ENCODE data around the gene COMT. TPM values are rescaled to one million over a fixed set of nuclear protein-coding genes. Genes with fewer than 3 reads are reported as not detected.

The COMT gene
- total and polyA plus RNA-seq, 9 donors = 23.1 to 200 (median 161) TPM

GRCh38 chr22:19962909-19963806 lies 21.6 kb downstream of the COMT start:
- no peaks in the 10 kb centered on the region for H3K36me3 ChIP-seq
- H3K4me1 ChIP-seq (ENCODE audit: insufficient read depth) = peaks cover 7% of the 10 kb centered on the region
- 78 to 82% (median 80%) methylated on average over 30 of the region's 30 CpGs for WGBS, 3 donors
- no peak for DNase-seq
- no peaks in the 10 kb centered on the region for H3K9me3 ChIP-seq
- H3K4me3 ChIP-seq = no peak overlapping the region
- no peak for TF ChIP-seq POLR2A (IDR thresholded peaks at IDR 0.05)
- no peak for TF ChIP-seq CTCF (IDR thresholded peaks at IDR 0.05)
- TF ChIP-seq EP300 (IDR thresholded peaks at IDR 0.05) = no peak
- intact Hi-C loops (cut with DNase I) = loop anchor here in 1 of 4 donors (10.0 kb wide), 1 partner anchor 152 kb away; the partner anchor contains the start of genes RANBP1 and TRMT2A
- no peak overlapping the region for H3K27ac ChIP-seq
- no peaks in the 10 kb centered on the region for H3K27me3 ChIP-seq

DNA sequence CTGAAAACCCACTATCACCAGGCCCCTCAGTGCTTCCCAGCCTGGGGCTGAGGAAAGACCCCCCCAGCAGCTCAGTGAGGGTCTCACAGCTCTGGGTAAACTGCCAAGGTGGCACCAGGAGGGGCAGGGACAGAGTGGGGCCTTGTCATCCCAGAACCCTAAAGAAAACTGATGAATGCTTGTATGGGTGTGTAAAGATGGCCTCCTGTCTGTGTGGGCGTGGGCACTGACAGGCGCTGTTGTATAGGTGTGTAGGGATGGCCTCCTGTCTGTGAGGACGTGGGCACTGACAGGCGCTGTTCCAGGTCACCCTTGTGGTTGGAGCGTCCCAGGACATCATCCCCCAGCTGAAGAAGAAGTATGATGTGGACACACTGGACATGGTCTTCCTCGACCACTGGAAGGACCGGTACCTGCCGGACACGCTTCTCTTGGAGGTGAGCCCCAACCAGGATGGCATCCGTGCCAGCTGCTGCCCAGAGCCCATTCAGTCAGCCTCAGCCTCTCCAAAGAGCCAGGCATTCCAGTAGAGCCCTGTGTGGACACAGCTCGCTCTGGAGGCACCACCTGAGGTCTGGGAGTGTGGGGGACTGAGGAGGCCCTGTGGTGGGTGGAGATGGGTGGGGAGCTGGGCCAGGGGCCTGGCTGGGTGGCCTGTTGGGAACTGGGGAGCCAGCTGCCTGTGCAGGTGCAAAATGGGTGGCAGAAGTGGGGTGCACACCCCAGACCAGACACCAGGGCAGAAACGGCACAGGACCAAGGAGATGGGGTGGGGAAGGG lies 22.5 kb downstream of the COMT start:
- DNase-seq = no peak
- Histone ChIP-seq H3K27ac (no peak overlapping the region), H3K4me1 (ENCODE audit: insufficient read depth) (peaks cover 7% of the 10 kb centered on the region), H3K36me3 (no peaks in the 10 kb centered on the region), H3K4me3 (no peak overlapping the region), H3K9me3 (no peaks in the 10 kb centered on the region), H3K27me3 (no peaks in the 10 kb centered on the region)
- intact Hi-C loops (cut with DNase I) = loop anchor here in 1 of 4 donors (10.0 kb wide), 1 partner anchor 151 kb away; the partner anchor contains the start of genes RANBP1 and TRMT2A
- no peak for TF ChIP-seq EP300 (IDR thresholded peaks at IDR 0.05)
- no peak for TF ChIP-seq CTCF (IDR thresholded peaks at IDR 0.05)
- no peak for TF ChIP-seq POLR2A (IDR thresholded peaks at IDR 0.05)
- WGBS, 3 donors = 86 to 92% (median 87%) methylated on average over 12 of the region's 12 CpGs

DNA sequence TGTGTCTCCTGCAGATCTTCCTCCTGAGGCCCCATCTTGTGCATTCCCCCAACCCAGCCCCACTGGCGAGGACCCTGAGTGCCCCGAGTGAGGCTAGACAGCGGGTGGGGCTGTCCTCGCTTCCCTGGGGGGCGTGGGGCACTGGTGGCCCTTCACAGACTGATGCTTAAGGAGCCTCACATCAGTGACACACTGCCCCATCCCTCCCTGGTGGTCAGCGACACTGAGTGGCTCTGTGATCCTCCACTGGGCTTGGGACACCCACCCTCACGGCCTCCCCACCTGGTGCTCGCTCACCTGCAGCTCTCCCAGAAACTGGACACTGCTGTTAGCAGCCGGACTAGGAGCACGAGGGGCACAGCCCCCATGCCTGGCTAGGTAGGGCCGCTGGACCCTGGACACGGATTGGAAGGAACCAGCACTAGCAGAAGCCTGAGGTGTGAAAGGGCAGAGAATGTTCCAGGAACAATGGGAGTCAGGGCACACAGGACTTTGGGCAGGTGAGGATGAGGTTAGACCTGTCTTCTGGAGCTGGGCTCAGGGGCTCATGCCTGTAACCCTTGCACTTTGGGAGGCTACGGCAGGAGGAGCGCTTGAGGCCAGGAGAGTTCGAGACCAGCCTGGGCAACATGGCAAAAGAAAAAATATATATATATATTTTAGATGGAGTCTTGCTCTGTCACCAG lies 23.3 kb downstream of the COMT start:
- TF ChIP-seq EP300 (IDR thresholded peaks at IDR 0.05) (no peak), POLR2A (IDR thresholded peaks at IDR 0.05) (no peak), CTCF (IDR thresholded peaks at IDR 0.05) (no peak)
- no peaks in the 10 kb centered on the region for H3K27me3 ChIP-seq
- DNase-seq = no peak
- 92 to 95% (median 93%) methylated on average over 15 of the region's 15 CpGs for WGBS, 3 donors
- intact Hi-C loops (cut with DNase I) = loop anchor here in 1 of 4 donors (10.0 kb wide), 1 partner anchor 150 kb away; the partner anchor contains the start of genes RANBP1 and TRMT2A
- H3K36me3 ChIP-seq = no peaks in the 10 kb centered on the region
- H3K4me1 ChIP-seq (ENCODE audit: insufficient read depth) = peaks cover 4% of the 10 kb centered on the region
- no peak overlapping the region for H3K4me3 ChIP-seq
- H3K27ac ChIP-seq = no peak overlapping the region
- H3K9me3 ChIP-seq = no peaks in the 10 kb centered on the region

All from ovary (tissue), 9 donors.